Stimulated activated CD8-positive, alpha-beta memory T cell treated with anti-CD3 and anti-CD28 coated beads, Interleukin-4, amount 100 ng/mL, for 4 hours (primary cell): Measurements from ENCODE around the gene TICAM1.

Source experiments
- DNase-seq, 2 donors: peaks; one replicate each; pipeline ENCODE4 v3.0.0-alpha.2; 2020; ENCODE audit warnings: low read depth in 2 of 2, low spot score in 1 of 2

The TICAM1 gene

DNA sequence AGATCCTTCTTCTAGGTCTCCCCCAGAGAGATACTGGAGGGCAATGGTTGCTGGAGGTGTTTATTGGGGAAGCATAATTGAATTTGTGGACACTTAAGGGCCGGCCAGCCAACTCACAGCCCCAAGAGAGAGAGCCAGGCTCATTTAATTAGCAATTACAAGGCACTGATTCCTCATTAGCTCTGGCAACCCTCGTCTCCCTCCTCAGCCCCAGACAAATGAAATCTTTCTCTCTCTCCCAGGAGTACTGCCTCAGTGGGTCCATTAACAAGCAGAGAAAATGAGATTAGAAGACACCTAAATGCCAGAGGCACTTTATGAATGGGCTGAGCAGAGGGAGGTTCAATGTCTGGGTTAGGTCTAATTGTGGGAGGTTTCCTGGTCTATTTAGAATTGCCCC lies 58.9 kb downstream of the TICAM1 start:
- no peak for DNase-seq

DNA sequence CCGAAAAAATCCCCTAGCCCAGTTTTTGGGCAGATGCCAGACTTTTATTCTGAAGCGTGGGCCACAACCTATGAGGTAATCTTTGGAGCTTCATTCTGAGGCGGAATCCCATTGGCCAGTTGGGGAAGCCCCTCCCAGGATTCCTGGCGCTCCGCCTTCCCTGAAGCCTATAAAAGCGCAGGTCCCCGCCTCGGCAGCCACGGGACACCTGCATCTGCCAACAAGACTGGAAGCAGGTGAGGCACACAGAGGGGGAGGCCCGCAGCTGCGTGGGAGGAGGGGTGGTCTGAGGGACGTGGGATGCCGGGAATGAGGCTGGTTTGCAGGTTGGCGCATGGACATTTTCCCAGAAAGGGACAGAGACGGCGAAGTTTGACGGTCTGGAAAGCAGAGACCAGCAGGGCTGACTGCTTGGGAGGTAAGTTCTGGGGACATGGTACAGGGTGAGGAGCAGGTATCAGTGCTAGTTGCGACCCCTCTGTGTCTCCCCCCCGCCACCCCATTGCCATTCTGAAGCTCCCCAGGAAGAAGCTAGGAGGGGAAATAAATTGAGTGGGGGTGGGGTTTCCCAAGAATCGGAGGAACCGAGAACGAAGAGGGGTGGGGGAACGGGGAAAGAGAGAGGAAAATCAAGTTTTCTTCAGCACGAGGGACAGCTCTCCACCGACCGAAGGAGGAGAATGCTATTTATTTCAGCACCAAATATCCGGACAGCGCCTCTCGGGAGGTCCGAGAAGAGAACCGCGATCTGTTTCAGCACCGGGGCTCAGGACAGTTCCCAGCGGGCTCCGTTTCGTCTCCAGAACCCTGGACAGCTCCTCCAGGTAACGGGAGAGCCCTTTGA lies 62.4 kb downstream of the TICAM1 start:
- DNase-seq = peak; percentile 30 to 46
